Inflammatory macrophage (primary cell): ENCODE measurements around the gene APBA2.

Experiments used
- DNase-seq, 2 donors: peaks; one replicate each; pipeline ENCODE4 v3.0.0-alpha.2; 2020 to 2022

The APBA2 gene

GRCh38 chr15:29066838-29067237, 181.1 kb downstream of the APBA2 start:
- DNase-seq: no peak

GRCh38 chr15:29067949-29068348, 182.2 kb downstream of the APBA2 start:
- DNase-seq: no peak

GRCh38 chr15:29070471-29071231, 184.9 kb downstream of the APBA2 start:
- DNase-seq: no peak

GRCh38 chr15:29071232-29071881, 185.6 kb downstream of the APBA2 start:
- no peak for DNase-seq

- no peak for DNase-seq
These were observed 186.1 kb downstream of the APBA2 start for GRCh38 chr15:29071882-29072273.

DNA sequence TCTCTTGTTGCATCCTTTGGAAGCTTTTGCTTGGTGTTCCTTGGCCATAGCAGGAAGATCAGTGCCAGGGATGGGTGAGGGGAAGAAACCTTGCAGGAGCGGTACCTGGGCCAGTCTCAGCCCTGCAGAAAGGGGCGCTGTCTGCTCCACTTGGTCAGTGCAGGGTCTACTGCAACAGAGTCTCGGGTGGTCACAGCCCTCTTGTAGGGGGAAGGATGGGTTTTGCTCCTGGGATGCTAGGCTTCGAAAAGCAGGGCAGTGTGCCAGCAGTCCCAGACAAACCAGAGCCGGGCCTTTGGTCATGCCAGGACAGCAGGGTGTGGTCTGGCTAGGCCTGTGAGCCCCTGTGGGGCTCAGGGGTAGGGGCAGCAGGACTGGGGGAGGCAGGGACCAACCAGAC, 186.7 kb downstream of the APBA2 start:
- DNase-seq: no peak

GRCh38 chr15:29074045-29074444, 188.3 kb downstream of the APBA2 start:
- no peak for DNase-seq

GRCh38 chr15:29078541-29078940, 192.8 kb downstream of the APBA2 start:
- no peak for DNase-seq

- DNase-seq: no peak
These were observed 193.7 kb downstream of the APBA2 start for GRCh38 chr15:29079479-29079878.

DNA sequence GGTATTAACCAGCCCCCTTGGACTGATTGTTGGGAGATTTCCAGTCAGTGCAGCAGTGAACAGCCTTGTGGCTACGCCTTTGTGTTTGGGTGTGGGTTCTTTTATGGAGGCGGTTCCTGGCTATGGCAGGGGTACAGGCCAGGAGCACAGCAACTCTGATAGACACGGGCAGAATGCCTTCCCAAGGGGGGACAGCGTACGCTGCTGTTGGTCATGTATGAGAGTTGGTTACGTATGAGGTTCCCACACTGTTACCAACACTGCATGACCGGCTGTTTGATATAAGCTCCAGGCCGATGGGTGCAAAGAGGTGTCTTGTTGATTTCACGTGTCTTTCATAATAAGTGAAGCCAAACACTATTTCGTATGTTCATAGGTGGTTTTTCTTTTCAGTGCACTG, 196.0 kb downstream of the APBA2 start:
- no peak for DNase-seq

DNA sequence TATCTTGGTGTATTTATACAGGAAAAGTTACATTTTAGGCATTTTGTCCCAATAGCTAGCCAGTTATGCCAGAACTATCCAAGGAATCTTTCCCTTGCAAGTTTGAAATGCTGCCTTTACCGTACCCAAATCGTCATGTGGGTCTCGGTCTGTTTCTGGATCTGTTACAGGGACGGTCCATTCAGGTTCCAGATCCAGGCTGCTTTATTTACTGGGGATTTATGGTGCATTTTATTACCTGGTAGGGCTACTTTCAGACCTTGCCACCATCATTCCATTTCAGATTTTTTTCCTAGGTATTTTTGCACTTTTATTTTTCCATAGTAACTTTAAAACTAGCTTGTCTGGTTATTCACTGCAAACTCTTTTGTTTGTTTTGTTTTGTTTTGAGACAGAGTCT, 197.4 kb downstream of the APBA2 start:
- no peak for DNase-seq

DNA sequence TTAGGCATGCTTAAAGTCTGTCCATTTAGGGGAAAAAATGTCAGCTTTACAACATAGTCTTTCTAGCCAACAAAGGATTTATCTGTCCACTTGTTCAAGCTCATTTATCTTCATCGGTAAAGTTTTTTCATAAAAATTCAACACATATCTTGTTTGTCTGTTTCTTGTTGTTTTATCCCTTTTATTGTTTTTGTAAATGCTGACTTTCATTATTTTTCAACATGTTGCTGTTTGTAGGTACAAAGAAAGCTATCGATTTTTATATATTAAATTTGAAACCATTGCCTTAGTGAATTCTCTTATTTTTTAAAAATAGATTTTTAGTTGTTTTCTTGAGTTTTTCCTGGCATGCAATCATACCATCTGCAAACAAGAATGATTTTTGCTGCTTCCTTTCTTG, 198.1 kb downstream of the APBA2 start:
- DNase-seq: no peak

- no peak for DNase-seq
These were observed 200.2 kb downstream of the APBA2 start for GRCh38 chr15:29086001-29086400.

DNA sequence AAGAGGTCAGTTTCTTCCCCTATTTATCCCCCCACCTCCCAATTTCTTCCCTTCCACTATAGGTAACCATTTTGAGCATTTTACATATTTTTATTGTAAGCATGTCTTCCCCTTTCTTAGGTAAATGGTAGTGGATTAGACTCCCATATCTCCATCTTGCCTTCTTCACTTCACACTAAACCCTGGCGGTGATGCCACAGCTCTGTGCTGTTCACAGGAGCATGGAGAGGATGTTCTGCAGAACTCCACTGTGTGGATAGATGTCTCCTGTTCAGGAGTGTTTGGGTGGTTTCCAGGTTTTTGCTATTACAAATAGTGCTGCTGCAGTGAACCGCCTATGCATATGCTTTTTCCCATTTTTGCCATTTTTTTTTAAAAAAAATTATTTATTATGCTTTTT, 201.1 kb downstream of the APBA2 start:
- no peak for DNase-seq

GRCh38 chr15:29087521-29088285, 201.9 kb downstream of the APBA2 start:
- no peak for DNase-seq

GRCh38 chr15:29088666-29089065, 202.9 kb downstream of the APBA2 start:
- DNase-seq: no peak

DNA sequence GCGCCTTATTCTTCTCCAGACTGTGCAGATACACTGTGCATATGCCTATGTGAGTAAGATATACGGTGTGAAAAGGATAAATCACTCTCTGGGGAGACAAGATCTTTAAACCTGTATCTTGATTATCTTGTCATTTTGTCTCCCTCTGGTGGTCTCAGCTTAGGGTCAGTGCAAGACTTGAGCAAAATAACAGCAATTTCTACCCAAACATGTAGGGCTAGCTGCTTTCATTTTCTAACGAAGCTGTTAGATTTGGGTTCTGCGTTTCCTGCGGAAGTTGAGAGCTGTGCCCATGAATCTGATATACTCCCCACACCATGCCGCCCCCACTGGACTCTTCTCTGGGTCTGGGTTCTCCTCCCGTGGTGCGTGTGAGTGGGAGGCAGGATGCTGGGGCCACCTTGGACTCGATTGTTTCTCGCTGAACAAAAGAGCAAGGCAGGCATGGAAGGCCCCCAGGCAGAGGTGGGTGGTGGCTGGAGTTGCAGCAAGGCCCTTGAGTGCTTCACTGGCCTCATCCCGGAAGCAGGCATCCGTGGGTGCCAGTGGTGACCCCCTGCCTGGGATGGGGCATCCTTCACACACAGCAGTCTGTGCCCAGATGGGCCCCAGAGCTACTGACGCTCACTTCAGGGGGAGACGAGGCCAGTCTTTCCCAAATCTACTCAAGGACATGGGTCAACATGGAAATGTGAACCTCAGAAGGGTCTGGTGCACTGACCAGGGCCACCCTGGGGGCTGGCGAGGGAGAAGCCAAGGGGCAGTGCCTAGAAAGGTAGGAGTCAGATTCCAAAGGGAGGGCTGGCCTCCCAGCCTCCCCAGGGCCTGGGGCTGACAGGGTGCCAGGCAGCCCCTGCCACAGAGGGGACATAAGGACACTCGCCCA, 204.2 kb downstream of the APBA2 start:
- no peak for DNase-seq

DNA sequence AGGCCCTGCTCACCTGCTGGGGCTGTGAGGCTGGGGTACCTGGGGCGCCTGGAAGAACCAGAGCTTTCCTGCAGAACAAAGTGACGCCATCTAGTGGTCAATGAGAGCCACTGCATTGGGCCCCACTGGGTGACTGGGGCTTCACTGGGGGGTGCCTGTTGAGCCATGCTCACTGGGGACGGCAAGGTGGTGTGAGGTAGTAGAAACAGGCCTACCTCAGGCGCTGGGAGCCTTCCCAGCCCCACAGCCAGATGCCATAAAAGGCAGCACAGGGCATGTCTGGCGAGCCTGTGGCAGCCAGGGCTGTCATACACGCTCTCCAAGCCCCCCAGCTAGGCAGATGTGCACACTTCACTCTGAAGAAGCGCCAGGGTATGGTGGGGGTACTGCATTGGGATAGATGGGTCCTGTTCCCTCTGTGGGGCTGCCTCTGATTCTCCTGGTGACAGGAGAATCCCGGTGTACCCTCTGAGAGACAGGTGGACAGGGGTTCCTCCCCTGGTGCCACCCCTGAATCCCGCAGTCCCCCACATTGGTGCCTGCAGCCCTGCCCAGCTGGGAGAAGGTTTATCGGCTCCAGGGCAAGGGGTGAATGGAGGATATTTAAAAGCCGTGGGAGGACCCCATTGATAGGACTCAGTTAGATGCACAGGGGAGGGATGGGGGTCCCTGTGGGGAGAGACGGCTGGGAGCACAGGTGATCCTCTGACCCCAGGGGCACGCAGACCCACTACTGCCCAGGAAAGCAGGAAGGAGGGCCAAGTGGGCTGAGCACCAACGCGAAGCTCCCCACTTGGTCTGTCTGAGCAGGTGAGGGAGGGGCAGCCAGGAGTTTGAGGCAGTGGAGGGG, 205.1 kb downstream of the APBA2 start:
- DNase-seq: peak in 1 of 2 donors; percentile 13

- DNase-seq: no peak
These were observed 205.9 kb downstream of the APBA2 start for GRCh38 chr15:29091666-29092065.

DNA sequence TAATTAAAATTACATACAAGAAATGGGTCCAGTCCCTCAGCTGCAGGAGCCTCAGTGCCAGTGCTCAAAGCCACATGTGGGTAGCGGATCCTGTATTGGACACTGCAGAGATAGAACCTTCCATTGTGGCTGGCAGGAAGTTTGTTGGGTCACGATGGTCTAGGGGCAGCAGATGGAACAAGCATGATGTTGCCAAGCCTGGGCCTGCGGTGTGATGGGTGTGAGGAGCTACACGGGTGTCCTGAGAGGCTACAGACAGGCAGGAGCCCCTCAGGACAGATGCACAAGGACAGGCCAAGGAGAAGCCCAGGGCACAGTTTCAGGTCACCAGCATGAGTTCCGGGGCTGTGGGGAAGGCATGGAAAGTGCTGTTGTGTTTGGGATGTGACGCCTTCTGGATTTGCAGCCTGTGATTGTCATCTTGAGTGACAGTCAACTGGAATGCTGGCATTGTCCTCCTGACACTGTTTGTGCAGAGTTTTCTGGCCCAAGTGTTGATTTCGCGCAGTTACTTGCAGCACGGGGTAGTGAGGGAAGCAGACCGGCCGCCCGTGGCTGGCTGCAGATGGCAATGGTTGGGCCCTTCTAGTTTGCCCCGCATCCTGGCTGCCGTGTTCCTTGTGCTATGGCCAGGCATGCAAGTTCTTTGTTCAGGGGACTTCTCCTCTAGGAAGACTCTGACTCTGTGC, 206.7 kb downstream of the APBA2 start:
- DNase-seq: no peak

DNA sequence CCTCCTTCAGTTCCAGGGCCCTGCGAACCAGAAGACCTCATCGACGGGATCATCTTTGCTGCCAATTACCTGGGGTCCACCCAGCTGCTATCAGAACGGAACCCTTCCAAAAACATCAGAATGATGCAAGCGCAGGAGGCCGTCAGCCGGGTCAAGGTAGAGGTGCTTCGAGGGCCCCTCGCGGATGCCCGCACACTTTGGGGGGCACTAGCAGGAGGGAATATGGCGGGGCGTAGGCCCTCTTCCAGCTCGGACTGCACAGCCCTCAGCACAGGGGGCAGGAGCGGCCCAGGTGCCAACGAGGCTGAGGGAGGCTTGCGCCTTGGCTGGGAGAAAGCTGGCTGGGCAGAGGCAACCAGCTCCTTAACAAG, 207.3 kb downstream of the APBA2 start:
- no peak for DNase-seq
